Neural progenitor cell (in vitro differentiated cells): ENCODE measurements around the gene MTMR12.

ENCODE experiments used
- CTCF ChIP-seq: fragments of 200-600 bp; sonication (generic); IDR thresholded peaks from 2 replicates; pipeline ENCODE4 v1.5.1; 2017; ENCODE audit warnings: antibody characterized with exemption, mild to moderate bottlenecking
- EZH2phosphoT487 ChIP-seq: fragments of 200-600 bp; sonication (generic); IDR thresholded peaks from 2 replicates; pipeline ENCODE4 v1.6.1; 2017; ENCODE audit warnings: antibody characterized with exemption

GRCh38 chr5:32352685-32353084, 39.9 kb upstream of the MTMR12 start:
- TF ChIP-seq CTCF = no peak
- TF ChIP-seq EZH2phosphoT487 = no peak
